BE2C (cell line): Measurements from ENCODE around the gene COL6A5.

Experiments used
- DNase-seq: peaks from one replicate; pipeline ENCODE4 v3.0.0-alpha.2; 2020
- H3K27me3 ChIP-seq: fragments of 250-450 bp; sonication (Bioruptor Pico); 2 replicates; pipeline ENCODE4 v1.5.1; 2020; ENCODE audit warnings: mild to moderate bottlenecking
- H3K36me3 ChIP-seq: fragments of 250-450 bp; sonication (Bioruptor Pico); 2 replicates; pipeline ENCODE4 v1.5.1; 2020; ENCODE audit warnings: mild to moderate bottlenecking
- H3K4me1 ChIP-seq: fragments of 250-450 bp; sonication (Bioruptor Pico); 2 replicates; pipeline ENCODE4 v1.5.1; 2020
- H3K4me3 ChIP-seq: 2 replicates; pipeline ENCODE4 v1.5.1; 2011; ENCODE audit warnings: low read depth, low read length
- H3K9me3 ChIP-seq: fragments of 250-450 bp; sonication (Bioruptor Pico); 2 replicates; pipeline ENCODE4 v1.5.1; 2020
- TF ChIP-seq, protein P1 (sequence below): IDR thresholded peaks from 2 replicates; pipeline ENCODE4 v1.5.1; 2012; ENCODE audit warnings: mild to moderate bottlenecking, low read depth, low read length

COL6A5 gene

DNA sequence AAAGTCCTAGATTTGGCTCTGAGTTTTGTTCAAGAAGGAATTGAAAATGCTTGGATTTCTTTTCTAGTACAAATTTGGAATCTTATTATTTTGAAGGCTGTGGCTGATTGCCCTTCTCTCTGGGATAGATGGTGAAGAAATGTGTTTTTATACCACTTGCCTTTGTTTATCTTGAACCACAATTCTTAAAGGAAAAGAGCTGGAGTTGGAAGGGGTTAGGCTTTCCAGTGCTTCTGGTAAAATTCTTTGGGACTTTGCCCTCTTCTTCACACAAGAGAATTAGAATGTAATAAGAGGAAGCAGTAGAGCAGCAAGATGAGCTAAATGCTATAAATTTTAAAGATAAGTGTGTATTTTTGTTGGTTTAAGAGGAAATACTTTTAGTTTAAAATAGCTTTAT is 65.8 kb downstream of the COL6A5 start:
- no peaks in the 10 kb centered on the region for H3K27me3 ChIP-seq
- no peak for DNase-seq
- H3K4me3 ChIP-seq: no peak overlapping the region
- peaks cover 2% of the 10 kb centered on the region; the same call in 1 of the 2 replicates for H3K9me3 ChIP-seq
- H3K36me3 ChIP-seq: no peaks in the 10 kb centered on the region
- H3K4me1 ChIP-seq: peaks cover 13% of the 10 kb centered on the region
- TF ChIP-seq, protein P1, sequence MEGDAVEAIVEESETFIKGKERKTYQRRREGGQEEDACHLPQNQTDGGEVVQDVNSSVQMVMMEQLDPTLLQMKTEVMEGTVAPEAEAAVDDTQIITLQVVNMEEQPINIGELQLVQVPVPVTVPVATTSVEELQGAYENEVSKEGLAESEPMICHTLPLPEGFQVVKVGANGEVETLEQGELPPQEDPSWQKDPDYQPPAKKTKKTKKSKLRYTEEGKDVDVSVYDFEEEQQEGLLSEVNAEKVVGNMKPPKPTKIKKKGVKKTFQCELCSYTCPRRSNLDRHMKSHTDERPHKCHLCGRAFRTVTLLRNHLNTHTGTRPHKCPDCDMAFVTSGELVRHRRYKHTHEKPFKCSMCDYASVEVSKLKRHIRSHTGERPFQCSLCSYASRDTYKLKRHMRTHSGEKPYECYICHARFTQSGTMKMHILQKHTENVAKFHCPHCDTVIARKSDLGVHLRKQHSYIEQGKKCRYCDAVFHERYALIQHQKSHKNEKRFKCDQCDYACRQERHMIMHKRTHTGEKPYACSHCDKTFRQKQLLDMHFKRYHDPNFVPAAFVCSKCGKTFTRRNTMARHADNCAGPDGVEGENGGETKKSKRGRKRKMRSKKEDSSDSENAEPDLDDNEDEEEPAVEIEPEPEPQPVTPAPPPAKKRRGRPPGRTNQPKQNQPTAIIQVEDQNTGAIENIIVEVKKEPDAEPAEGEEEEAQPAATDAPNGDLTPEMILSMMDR: no peak

DNA sequence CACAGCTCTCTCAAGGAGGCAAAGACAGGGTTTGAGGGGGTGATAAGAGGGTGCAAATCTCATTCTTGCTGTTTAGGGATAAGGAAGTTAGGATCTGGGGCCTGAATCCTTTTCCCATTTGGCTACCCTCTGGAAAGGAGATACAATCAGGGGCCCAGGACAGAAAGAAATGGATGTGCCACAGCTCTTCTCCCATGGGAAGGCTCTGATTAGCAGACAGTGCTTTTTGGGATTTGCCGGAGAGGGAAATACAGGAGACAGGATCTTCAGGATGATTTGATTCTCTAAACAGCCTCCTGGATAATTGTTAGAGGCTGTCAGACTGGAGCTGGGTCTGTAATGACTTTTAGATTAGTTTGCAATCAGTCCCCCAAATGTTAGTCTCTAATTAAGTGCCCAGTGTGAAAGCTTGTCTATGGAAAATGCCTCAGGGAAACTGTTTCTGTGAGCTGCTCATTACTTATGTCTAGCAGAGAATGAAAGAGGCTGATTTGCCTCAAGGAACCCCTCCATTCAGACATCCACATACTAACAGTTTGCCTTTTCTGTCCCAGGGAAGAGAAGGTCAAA is 67.6 kb downstream of the COL6A5 start:
- Histone ChIP-seq H3K4me1 (peaks cover 13% of the 10 kb centered on the region), H3K36me3 (no peaks in the 10 kb centered on the region), H3K27me3 (no peaks in the 10 kb centered on the region), H3K9me3 (peaks cover 2% of the 10 kb centered on the region; the same call in 1 of the 2 replicates), H3K4me3 (no peak overlapping the region)
- TF ChIP-seq, protein P1: no peak
- DNase-seq: peak; percentile 62

DNA sequence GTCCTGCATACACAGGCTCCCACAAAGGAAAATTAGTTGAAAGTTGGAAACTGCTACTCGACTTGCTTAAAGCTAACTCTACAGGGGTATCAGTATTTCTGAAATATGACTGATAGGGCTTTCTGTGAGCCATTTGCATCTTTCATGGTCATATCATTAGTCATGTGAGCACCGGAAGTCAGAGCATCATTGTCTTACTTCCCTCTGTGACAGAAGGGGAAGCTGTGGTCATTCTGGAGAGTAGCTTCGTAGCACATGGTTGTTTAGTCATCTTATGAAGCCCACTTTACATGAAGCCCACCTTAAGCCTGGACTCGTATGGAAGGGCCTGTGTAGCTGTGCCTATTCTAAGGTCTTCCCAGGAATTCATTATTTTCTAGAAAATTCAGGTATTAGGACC is 69.0 kb downstream of the COL6A5 start:
- no peaks in the 10 kb centered on the region for H3K9me3 ChIP-seq
- no peak overlapping the region for H3K4me3 ChIP-seq
- no peaks in the 10 kb centered on the region for H3K27me3 ChIP-seq
- DNase-seq: no peak
- H3K36me3 ChIP-seq: no peaks in the 10 kb centered on the region
- TF ChIP-seq, protein P1: no peak
- peaks cover 9% of the 10 kb centered on the region for H3K4me1 ChIP-seq

DNA sequence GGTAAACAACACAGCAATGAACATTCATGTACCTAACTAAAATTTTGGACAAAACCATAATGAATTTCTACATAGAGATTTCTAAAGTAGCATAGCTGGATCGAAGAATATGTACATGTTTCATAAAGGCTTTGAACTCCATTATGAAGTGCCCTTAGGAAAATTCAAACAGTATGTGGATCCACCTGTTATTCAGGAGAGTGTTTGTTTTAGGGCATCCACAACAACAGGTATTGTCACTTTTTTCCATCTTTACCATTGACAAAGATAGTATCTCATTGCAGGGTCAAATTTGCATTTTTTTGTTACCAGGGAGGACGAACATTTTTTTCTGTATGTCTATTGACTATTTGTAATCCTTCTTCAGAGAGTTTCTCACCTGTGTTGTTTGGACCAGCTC is 75.0 kb downstream of the COL6A5 start:
- no peaks in the 10 kb centered on the region; the same call in 1 of the 2 replicates for H3K4me1 ChIP-seq
- no peaks in the 10 kb centered on the region for H3K36me3 ChIP-seq
- H3K4me3 ChIP-seq: no peak overlapping the region
- no peak for DNase-seq
- TF ChIP-seq, protein P1: no peak
- no peaks in the 10 kb centered on the region for H3K9me3 ChIP-seq
- no peaks in the 10 kb centered on the region for H3K27me3 ChIP-seq

DNA sequence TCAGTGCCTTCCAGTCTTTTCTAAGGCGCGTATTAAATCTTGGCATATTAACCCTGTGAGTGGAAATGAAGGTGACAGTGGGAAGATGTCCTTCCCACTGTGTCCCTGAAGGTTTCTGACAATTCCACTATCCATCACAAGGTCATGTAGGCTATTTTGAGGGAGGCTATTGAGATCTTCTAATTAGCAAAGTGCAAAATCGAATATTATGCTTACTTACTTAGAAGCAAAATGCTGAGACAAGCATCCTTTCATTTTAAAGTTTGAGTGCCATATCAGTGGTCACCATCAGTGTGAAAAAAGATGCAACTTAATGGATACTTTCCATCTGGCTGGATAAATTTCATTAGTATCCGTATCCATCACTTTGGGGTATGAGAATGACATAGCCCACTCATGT is 77.6 kb downstream of the COL6A5 start:
- Histone ChIP-seq H3K27me3 (no peaks in the 10 kb centered on the region), H3K4me3 (no peak overlapping the region), H3K4me1 (no peaks in the 10 kb centered on the region), H3K36me3 (no peaks in the 10 kb centered on the region), H3K9me3 (no peaks in the 10 kb centered on the region)
- DNase-seq: no peak
- TF ChIP-seq, protein P1: no peak

DNA sequence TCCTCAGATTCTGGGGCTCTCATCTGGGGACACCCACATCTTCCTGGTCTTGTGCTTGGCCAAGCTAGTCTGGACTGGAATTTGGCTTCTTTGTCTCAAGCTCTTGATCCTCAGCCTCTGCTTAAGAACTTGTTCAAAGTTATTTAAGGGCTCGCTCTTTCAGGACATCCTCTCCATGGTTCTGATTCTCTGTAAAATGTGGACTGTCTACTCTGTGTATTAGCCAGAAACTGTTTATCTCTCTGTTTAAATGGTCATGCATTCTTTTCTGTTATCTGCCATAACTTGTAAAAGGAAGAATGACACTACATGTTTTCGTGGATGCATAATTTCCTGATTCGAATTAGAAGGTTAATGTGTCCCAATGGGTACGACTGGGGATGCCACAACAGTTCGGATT is 79.4 kb downstream of the COL6A5 start:
- H3K9me3 ChIP-seq: no peaks in the 10 kb centered on the region
- TF ChIP-seq, protein P1: no peak
- peaks cover 11% of the 10 kb centered on the region for H3K4me1 ChIP-seq
- H3K27me3 ChIP-seq: no peaks in the 10 kb centered on the region
- no peak overlapping the region for H3K4me3 ChIP-seq
- H3K36me3 ChIP-seq: no peaks in the 10 kb centered on the region
- DNase-seq: no peak
